GM19397 (cell line): ENCODE results near the gene ARIH2.

Experiments
- ATAC-seq: cut with Tn5 transposase; IDR thresholded peaks from one replicate; pipeline ENCODE4 v1.9.1; 2021; ENCODE audit warnings: mild to moderate bottlenecking, moderate library complexity; ENCODE audit not compliant: unreplicated experiment

Gene ARIH2

DNA sequence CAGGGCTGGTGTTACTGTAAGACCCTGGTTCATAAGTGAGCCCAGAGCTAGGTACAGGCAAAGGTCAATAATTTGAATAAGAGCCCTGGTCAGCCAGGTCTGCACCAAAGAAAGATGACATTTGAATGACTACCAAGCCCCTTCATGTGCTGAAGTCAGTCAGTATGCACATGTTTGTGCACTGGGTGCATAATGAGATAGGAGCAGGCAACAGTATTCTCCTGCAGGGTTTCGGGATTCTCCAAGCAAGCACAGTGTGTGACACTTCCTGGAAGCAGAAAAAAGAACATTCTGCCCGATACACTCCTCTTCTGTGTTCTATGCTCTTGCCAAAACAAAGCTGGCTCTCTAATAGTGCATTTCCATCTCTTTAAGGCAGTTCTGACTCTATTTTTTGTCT, 116.0 kb downstream of the ARIH2 start:
- ATAC-seq: no peak

DNA sequence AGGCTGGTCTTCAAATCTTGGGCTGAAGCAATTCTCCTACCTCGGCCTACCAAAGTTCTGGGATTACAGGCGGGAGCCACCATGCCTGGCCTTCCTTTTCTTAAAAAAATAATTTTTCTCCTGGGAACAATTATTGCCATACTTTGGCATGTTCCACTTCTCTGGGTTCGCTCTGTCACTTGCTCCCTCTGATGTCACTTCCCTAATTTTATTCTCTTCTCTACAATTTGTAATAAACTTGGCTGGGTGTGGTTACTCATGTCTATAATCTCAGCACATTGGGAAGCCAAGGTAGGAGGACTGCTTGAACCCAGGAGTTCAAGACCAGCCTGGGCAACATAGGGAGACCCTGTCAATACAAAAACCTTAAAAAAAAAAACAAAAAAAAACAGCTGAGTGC, 116.6 kb downstream of the ARIH2 start:
- no peak for ATAC-seq
